PC-9 (cell line): Measurements from ENCODE around the gene AAK1.

Experiments used
- CTCF ChIP-seq: fragments of 200-600 bp; sonication (generic); conservative IDR thresholded peaks from 2 replicates; pipeline ENCODE4 v1.6.1; 2017; ENCODE audit warnings: mixed run types, antibody characterized with exemption, mild to moderate bottlenecking, moderate library complexity
- EZH2 ChIP-seq: fragments of 200-600 bp; sonication (generic); IDR thresholded peaks from 2 replicates; pipeline ENCODE4 v1.8.0; 2017; ENCODE audit warnings: antibody characterized with exemption, low read depth

- TF ChIP-seq CTCF (no peak), EZH2 (no peak)
Measured at GRCh38 chr2:69538872-69539548, 104.5 kb downstream of the AAK1 start.
